Esophagus squamous epithelium (tissue), 4 donors: ENCODE results near the gene ATF4.

Experiments used
- POLR2A ChIP-seq, 4 donors: fragments of 450-650 bp; IDR thresholded peaks; one replicate each; pipeline ENCODE4 v1.6.1; 2017; ENCODE audit warnings: antibody characterized with exemption in 4 of 4, mild to moderate bottlenecking in 4 of 4, moderate library complexity in 3 of 4
- TF ChIP-seq, protein P1 (sequence below), 6 experiments: fragments of 450-650 bp in 4 of 6; fragments of 200-600 bp in 2 of 6; sonication (generic) in 2 of 6; IDR thresholded peaks; one replicate each; pipeline ENCODE4 v1.5.1; 2016 to 2019; ENCODE audit warnings: antibody characterized with exemption in 6 of 6, mild to moderate bottlenecking in 4 of 6, moderate library complexity in 4 of 6

DNA sequence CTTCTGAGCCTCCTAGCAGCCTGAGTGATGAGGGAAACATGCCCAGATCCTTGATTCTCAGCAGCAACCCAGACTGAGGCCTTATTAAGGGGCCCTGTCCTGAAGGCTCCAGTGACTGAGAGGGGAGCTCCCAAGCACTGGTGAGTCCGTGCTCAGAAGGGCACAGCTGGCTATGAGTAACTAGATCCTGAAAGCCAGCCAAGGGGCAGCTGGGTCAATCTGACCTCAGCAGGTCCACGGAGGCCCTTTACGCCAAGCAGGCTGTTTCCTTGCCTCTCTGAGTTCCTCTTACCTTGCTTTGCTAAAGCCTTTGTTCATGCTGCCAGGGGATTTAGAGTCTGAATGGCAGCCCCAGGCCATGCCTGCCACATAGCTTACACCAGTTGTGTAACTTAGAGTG lies 37.6 kb upstream of the ATF4 start:
- TF ChIP-seq, protein P1, sequence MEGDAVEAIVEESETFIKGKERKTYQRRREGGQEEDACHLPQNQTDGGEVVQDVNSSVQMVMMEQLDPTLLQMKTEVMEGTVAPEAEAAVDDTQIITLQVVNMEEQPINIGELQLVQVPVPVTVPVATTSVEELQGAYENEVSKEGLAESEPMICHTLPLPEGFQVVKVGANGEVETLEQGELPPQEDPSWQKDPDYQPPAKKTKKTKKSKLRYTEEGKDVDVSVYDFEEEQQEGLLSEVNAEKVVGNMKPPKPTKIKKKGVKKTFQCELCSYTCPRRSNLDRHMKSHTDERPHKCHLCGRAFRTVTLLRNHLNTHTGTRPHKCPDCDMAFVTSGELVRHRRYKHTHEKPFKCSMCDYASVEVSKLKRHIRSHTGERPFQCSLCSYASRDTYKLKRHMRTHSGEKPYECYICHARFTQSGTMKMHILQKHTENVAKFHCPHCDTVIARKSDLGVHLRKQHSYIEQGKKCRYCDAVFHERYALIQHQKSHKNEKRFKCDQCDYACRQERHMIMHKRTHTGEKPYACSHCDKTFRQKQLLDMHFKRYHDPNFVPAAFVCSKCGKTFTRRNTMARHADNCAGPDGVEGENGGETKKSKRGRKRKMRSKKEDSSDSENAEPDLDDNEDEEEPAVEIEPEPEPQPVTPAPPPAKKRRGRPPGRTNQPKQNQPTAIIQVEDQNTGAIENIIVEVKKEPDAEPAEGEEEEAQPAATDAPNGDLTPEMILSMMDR (IDR thresholded peaks at IDR 0.05) = no peak
- no peak for TF ChIP-seq POLR2A (IDR thresholded peaks at IDR 0.05)
